ENCODE results near the gene TUBA4B. TPM values are rescaled to one million over a fixed set of nuclear protein-coding genes. Genes with fewer than 3 reads are reported as not detected.

TUBA4B gene
- total RNA-seq, 2 experiments from 2014 or later = not detected

DNA sequence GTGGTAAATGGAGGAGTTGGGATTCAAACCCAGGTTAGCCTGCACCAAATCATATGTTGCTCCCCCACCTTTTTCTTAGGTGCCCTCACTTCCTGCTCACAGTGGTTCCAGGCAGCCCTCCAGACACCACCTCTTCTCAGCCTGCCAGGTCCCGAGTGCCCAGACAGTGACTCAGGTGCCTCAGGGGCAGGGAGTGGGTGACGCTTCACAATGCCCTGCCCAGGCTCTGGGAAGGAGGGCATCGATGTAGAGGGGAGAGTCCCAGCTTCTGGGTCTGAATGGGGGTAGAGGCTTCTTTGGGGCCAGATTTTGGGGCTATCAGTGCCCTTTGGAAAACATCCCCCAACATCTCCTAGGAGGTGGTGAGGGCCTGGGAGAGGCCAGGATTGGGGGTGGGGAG is 20.9 kb downstream of the TUBA4B start:
- ChIA-PET CTCF (ENCODE audit: unreplicated experiment) (interaction anchor here (1.0 kb wide), 1 partner anchor 21 kb away, joined by 3 read pairs; no protein-coding TSS in a partner anchor), POLR2A (interaction anchor here (0.6 to 1.3 kb wide), 5 partner anchors 8 to 128 kb away, joined by 3 to 4 read pairs (median 3); no protein-coding TSS in a partner anchor)
- Histone ChIP-seq H3K4me3 (ENCODE audit: low read depth, low read length, poor library complexity, severe bottlenecking) (no peak overlapping the region), H3K4me2 (ENCODE audit: low read length) (no peak overlapping the region), H3K4me1 (ENCODE audit: insufficient read depth, low read length, poor library complexity, severe bottlenecking) (peaks cover 23% of the 10 kb centered on the region), H2AFZ (ENCODE audit: low read length) (no peak overlapping the region), H3K9me2 (ENCODE audit: insufficient read depth, low read length) (no peaks in the 10 kb centered on the region), H3K79me2 (ENCODE audit: insufficient read depth, low read depth, low read length) (peaks cover 6% of the 10 kb centered on the region; the same call in 1 of the 2 replicates), H3K27ac (ENCODE audit: low read depth, low read length, poor library complexity, severe bottlenecking) (no peak overlapping the region), H3K9me3 (ENCODE audit: low read length) (no peaks in the 10 kb centered on the region), H4K20me1 (ENCODE audit: insufficient read depth, low read length) (no peaks in the 10 kb centered on the region), H3K36me3 (ENCODE audit: insufficient read depth, low read length) (no peaks in the 10 kb centered on the region)
- BruUV-seq (replicated peaks) = no TSS peak
- no peak for DNase-seq (ENCODE audit: low spot score)
- TF ChIP-seq, protein P1, sequence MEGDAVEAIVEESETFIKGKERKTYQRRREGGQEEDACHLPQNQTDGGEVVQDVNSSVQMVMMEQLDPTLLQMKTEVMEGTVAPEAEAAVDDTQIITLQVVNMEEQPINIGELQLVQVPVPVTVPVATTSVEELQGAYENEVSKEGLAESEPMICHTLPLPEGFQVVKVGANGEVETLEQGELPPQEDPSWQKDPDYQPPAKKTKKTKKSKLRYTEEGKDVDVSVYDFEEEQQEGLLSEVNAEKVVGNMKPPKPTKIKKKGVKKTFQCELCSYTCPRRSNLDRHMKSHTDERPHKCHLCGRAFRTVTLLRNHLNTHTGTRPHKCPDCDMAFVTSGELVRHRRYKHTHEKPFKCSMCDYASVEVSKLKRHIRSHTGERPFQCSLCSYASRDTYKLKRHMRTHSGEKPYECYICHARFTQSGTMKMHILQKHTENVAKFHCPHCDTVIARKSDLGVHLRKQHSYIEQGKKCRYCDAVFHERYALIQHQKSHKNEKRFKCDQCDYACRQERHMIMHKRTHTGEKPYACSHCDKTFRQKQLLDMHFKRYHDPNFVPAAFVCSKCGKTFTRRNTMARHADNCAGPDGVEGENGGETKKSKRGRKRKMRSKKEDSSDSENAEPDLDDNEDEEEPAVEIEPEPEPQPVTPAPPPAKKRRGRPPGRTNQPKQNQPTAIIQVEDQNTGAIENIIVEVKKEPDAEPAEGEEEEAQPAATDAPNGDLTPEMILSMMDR (conservative IDR thresholded peaks at IDR 0.05; ENCODE audit: low read length) = no peak
- TF ChIP-seq EZH2phosphoT487 (IDR thresholded peaks at IDR 0.05; ENCODE audit: borderline replicate concordance, low read depth, low read length) = no peak
- intact Hi-C loops (cut with micrococcal nuclease; ENCODE audit: unreplicated experiment) = loop anchor here (10.0 kb wide), 1 partner anchor 389 kb away; the partner anchor contains the start of gene WNT10A

DNA sequence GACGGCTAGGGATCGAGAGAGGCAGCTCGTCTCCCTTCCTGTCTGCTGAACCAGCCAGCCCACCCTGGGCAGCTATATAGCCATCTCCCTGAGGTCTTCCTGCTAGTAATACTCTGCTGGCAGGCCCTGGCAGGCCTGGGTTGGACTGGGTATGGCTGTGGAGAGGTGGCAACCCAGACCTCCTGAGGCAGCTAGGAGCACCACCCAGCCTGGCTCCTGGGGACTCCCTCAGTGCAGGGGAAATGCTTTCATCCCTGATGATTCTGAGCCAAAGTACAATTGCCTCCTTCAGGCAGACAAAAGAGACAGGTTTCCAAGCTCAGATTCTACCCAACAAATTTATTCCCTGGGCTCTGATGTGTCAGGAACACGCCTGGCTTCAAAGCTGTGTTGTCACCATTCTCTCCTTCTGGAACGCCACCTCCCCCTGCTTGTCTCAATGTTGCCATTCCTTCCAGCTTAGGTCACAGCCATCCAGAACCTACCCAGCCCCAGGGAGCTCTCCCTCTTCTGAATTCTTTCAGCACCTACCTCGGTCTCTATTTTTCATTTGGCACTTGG is 21.4 kb downstream of the TUBA4B start:
- ChIA-PET CTCF (ENCODE audit: unreplicated experiment) (interaction anchor here (0.7 to 1.0 kb wide), 2 partner anchors 21 to 114 kb away, joined by 3 read pairs; no protein-coding TSS in a partner anchor), POLR2A (interaction anchor here (0.6 to 1.3 kb wide), 5 partner anchors 9 to 128 kb away, joined by 3 to 4 read pairs (median 3); no protein-coding TSS in a partner anchor)

More for the DNA sequence above, 21.4 kb downstream of the TUBA4B start:
- no peaks in the 10 kb centered on the region for H3K36me3 ChIP-seq (ENCODE audit: insufficient read depth, low read length)
- no peaks in the 10 kb centered on the region for H4K20me1 ChIP-seq (ENCODE audit: insufficient read depth, low read length)
- intact Hi-C loops (cut with micrococcal nuclease; ENCODE audit: unreplicated experiment) = loop anchor here (10.0 kb wide), 1 partner anchor 390 kb away; the partner anchor contains the start of gene WNT10A
- DNase-seq (ENCODE audit: low spot score) = no peak
- no peaks in the 10 kb centered on the region for H3K9me3 ChIP-seq (ENCODE audit: low read length)
- no TSS peak for BruUV-seq (replicated peaks)
- H3K4me2 ChIP-seq (ENCODE audit: low read length) = peak overlapping the region; percentile 81; the same call in 1 of the 2 replicates
- H3K4me1 ChIP-seq (ENCODE audit: insufficient read depth, low read length, poor library complexity, severe bottlenecking) = peaks cover 23% of the 10 kb centered on the region
- H3K4me3 ChIP-seq (ENCODE audit: low read depth, low read length, poor library complexity, severe bottlenecking) = no peak overlapping the region
- TF ChIP-seq, protein P1 (conservative IDR thresholded peaks at IDR 0.05; ENCODE audit: low read length) = no peak
- no peak for TF ChIP-seq EZH2phosphoT487 (IDR thresholded peaks at IDR 0.05; ENCODE audit: borderline replicate concordance, low read depth, low read length)
- H3K27ac ChIP-seq (ENCODE audit: low read depth, low read length, poor library complexity, severe bottlenecking) = no peak overlapping the region
- no peak overlapping the region for H2AFZ ChIP-seq (ENCODE audit: low read length)
- H3K79me2 ChIP-seq (ENCODE audit: insufficient read depth, low read depth, low read length) = peaks cover 6% of the 10 kb centered on the region; the same call in 1 of the 2 replicates
- no peaks in the 10 kb centered on the region for H3K9me2 ChIP-seq (ENCODE audit: insufficient read depth, low read length)
